K562 (cell line): ENCODE measurements around the gene SYMPK. TPM values are rescaled to one million over a fixed set of nuclear protein-coding genes. Genes with fewer than 3 reads are reported as not detected.

ENCODE experiments used
- RBM39 ChIP-seq: fragments of 200-400 bp; formaldehyde crosslinking; optimal IDR thresholded peaks from 2 replicates; pipeline ENCODE3; 2018; ENCODE audit warnings: low read depth, low read length
- TAF1 ChIP-seq: IDR thresholded peaks from 2 replicates; pipeline ENCODE4 v1.6.1; 2011; ENCODE audit warnings: mild to moderate bottlenecking, low read length, moderate library complexity; ENCODE audit not compliant: insufficient read depth, control insufficient read depth, severe bottlenecking; ENCODE audit errors: extremely low read depth
- ZNF197 ChIP-seq: fragments of 200-800 bp; sonication (Bioruptor generic); IDR thresholded peaks from 2 replicates; pipeline ENCODE4 v1.6.1; 2016; ENCODE audit warnings: low read depth, missing genetic modification characterization, missing compliant biosample characterization
- polyA plus RNA-seq, 8 experiments: library from polyadenylated mRNA; depleted of rRNA in 4 of 8; stranded (reverse) in 5 of 8; unstranded in 3 of 8; fragments of >200 nt; fragmentation: Nextera tagmentation in 2 of 8; fragmentation: Illumina TruSeq in 1 of 8; extraction: Ambion mirVana in 2 of 8; extraction: Trizol in 1 of 8; gene quantifications; 2 replicates each; pipeline versions ENCODE4 v1.2.1 to v1.2.3, GENCODE V29; 2011 to 2014; ENCODE audit warnings: inconsistent platforms in 1 of 8, missing spikeins in 1 of 8
- total RNA-seq, 7 experiments: library from RNA; depleted of rRNA in 6 of 7; stranded (reverse); fragments of >200 nt in 6 of 7; fragmentation: Illumina TruSeq in 2 of 7; extraction: Trizol in 2 of 7; gene quantifications; 2 replicates each; pipeline versions ENCODE4 v1.2.1 to v1.2.3, GENCODE V29; 2011 to 2021; ENCODE audit warnings: low replicate concordance in 1 of 7
- TF ChIP-seq, protein P1 (sequence below): sonication (generic); formaldehyde crosslinking; IDR thresholded peaks from 2 replicates; pipeline ENCODE4 v1.8.1; 2023; ENCODE audit warnings: mild to moderate bottlenecking, missing genetic modification reagents
- TF ChIP-seq, protein P2 (sequence below): sonication (generic); formaldehyde crosslinking; IDR thresholded peaks from 2 replicates; pipeline ENCODE4 v1.8.0; 2022; ENCODE audit warnings: mild to moderate bottlenecking, low read depth, missing genetic modification reagents
- TF ChIP-seq, protein P3 (sequence below): fragments of 450-650 bp; IDR thresholded peaks from 2 replicates; pipeline ENCODE4 v1.6.1; 2016; ENCODE audit warnings: borderline replicate concordance
- TF ChIP-seq, protein P4 (sequence below), 2 experiments: fragments of 450-650 bp in 1 of 2; sonication (generic) in 1 of 2; formaldehyde crosslinking; conservative IDR thresholded peaks; 2 replicates each; pipeline versions ENCODE4 v1.4.0 to v1.8.1; 2020 to 2022; ENCODE audit warnings: mild to moderate bottlenecking in 1 of 2, missing genetic modification reagents in 1 of 2
- TF ChIP-seq, protein P5 (sequence below): fragments of 450-650 bp; IDR thresholded peaks from 2 replicates; pipeline ENCODE4 v1.6.1; 2018; ENCODE audit not compliant: partially characterized antibody
- TF ChIP-seq, protein P6 (sequence below): fragments of 450-650 bp; formaldehyde crosslinking; IDR thresholded peaks from 2 replicates; pipeline ENCODE4 v1.4.0; 2020; ENCODE audit warnings: mild to moderate bottlenecking, moderate library complexity
- TF ChIP-seq, protein P7 (sequence below), 2 experiments: IDR thresholded peaks; 2 replicates each; pipeline ENCODE4 v1.6.1; 2011; ENCODE audit warnings: borderline replicate concordance in 1 of 2, control low read depth in 1 of 2, low read depth in 1 of 2, low read length in 1 of 2, mild to moderate bottlenecking in 1 of 2, mixed read lengths in 1 of 2, moderate library complexity in 1 of 2; ENCODE audit not compliant: insufficient read depth in 1 of 2, insufficient read length in 1 of 2, poor library complexity in 1 of 2, severe bottlenecking in 1 of 2; ENCODE audit errors: extremely low read depth in 1 of 2

SYMPK gene
- total and polyA plus RNA-seq, 9 of the 15 experiments (the other 6 are each of a cell fraction or from before 2014, with no cell fraction given), result 0.73 to 95.5 (median 58.4) TPM

DNA sequence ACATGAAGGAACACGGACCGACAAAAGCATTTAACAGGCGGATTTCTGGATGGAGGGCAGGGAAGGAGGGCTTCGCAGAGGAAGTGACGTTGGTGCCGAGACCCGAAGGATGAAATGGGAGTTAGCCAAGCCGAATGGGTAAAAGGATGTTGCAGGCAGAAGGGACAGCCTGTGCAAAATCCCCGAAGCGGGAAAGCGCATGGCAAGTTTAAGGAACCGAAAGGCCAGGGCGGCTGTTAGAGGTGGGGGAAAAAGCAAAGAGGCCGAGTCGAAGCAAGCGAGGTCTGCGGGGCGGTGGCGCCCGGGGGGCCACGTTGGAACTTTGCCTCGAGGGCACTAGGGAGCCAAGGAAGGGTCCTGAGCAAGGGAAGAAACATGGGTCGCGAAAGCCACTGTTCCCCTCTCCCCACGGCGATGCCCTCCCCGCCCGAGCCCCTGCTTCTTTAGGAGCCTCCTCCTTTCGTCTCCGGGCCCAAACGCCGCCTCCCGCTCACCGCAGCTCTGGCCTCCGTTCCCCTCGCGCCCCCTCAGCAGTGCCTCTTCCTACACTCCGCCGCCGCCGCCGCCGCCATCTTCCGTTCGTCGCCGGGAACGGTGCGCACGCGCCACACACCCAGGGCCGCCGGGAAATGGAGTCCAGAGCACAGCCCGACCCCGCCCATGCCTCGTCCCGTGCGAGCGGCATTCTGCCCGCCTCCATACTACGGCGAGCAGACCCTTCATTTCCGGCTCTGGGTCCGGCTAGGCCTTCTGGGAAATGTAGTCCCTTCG, at the start of gene SYMPK (continued):
- TF ChIP-seq, protein P1, sequence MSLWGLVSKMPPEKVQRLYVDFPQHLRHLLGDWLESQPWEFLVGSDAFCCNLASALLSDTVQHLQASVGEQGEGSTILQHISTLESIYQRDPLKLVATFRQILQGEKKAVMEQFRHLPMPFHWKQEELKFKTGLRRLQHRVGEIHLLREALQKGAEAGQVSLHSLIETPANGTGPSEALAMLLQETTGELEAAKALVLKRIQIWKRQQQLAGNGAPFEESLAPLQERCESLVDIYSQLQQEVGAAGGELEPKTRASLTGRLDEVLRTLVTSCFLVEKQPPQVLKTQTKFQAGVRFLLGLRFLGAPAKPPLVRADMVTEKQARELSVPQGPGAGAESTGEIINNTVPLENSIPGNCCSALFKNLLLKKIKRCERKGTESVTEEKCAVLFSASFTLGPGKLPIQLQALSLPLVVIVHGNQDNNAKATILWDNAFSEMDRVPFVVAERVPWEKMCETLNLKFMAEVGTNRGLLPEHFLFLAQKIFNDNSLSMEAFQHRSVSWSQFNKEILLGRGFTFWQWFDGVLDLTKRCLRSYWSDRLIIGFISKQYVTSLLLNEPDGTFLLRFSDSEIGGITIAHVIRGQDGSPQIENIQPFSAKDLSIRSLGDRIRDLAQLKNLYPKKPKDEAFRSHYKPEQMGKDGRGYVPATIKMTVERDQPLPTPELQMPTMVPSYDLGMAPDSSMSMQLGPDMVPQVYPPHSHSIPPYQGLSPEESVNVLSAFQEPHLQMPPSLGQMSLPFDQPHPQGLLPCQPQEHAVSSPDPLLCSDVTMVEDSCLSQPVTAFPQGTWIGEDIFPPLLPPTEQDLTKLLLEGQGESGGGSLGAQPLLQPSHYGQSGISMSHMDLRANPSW, result no peak
- TF ChIP-seq, protein P2, sequence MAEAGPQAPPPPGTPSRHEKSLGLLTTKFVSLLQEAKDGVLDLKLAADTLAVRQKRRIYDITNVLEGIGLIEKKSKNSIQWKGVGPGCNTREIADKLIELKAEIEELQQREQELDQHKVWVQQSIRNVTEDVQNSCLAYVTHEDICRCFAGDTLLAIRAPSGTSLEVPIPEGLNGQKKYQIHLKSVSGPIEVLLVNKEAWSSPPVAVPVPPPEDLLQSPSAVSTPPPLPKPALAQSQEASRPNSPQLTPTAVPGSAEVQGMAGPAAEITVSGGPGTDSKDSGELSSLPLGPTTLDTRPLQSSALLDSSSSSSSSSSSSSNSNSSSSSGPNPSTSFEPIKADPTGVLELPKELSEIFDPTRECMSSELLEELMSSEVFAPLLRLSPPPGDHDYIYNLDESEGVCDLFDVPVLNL (CRISPR knock-in tag), result no peak
- TF ChIP-seq, protein P3, sequence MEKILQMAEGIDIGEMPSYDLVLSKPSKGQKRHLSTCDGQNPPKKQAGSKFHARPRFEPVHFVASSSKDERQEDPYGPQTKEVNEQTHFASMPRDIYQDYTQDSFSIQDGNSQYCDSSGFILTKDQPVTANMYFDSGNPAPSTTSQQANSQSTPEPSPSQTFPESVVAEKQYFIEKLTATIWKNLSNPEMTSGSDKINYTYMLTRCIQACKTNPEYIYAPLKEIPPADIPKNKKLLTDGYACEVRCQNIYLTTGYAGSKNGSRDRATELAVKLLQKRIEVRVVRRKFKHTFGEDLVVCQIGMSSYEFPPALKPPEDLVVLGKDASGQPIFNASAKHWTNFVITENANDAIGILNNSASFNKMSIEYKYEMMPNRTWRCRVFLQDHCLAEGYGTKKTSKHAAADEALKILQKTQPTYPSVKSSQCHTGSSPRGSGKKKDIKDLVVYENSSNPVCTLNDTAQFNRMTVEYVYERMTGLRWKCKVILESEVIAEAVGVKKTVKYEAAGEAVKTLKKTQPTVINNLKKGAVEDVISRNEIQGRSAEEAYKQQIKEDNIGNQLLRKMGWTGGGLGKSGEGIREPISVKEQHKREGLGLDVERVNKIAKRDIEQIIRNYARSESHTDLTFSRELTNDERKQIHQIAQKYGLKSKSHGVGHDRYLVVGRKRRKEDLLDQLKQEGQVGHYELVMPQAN, result peak; percentile 84
- TF ChIP-seq ZNF197 (CRISPR knock-in tag), result 0 out of 2 replicates have a peak, but pooled peaks have one; percentile 89
- TF ChIP-seq, protein P4, sequence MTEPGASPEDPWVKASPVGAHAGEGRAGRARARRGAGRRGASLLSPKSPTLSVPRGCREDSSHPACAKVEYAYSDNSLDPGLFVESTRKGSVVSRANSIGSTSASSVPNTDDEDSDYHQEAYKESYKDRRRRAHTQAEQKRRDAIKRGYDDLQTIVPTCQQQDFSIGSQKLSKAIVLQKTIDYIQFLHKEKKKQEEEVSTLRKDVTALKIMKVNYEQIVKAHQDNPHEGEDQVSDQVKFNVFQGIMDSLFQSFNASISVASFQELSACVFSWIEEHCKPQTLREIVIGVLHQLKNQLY (CRISPR knock-in tag; conservative IDR thresholded peaks at IDR 0.05), result no peak
- TF ChIP-seq, protein P5, sequence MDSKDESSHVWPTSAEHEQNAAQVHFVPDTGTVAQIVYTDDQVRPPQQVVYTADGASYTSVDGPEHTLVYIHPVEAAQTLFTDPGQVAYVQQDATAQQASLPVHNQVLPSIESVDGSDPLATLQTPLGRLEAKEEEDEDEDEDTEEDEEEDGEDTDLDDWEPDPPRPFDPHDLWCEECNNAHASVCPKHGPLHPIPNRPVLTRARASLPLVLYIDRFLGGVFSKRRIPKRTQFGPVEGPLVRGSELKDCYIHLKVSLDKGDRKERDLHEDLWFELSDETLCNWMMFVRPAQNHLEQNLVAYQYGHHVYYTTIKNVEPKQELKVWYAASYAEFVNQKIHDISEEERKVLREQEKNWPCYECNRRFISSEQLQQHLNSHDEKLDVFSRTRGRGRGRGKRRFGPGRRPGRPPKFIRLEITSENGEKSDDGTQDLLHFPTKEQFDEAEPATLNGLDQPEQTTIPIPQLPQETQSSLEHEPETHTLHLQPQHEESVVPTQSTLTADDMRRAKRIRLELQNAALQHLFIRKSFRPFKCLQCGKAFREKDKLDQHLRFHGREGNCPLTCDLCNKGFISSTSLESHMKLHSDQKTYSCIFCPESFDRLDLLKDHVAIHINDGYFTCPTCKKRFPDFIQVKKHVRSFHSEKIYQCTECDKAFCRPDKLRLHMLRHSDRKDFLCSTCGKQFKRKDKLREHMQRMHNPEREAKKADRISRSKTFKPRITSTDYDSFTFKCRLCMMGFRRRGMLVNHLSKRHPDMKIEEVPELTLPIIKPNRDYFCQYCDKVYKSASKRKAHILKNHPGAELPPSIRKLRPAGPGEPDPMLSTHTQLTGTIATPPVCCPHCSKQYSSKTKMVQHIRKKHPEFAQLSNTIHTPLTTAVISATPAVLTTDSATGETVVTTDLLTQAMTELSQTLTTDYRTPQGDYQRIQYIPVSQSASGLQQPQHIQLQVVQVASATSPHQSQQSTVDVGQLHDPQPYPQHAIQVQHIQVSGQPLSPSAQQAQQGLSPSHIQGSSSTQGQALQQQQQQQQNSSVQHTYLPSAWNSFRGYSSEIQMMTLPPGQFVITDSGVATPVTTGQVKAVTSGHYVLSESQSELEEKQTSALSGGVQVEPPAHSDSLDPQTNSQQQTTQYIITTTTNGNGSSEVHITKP, result peak; percentile 34
- TF ChIP-seq TAF1, result peak; percentile 93
- TF ChIP-seq, protein P6, sequence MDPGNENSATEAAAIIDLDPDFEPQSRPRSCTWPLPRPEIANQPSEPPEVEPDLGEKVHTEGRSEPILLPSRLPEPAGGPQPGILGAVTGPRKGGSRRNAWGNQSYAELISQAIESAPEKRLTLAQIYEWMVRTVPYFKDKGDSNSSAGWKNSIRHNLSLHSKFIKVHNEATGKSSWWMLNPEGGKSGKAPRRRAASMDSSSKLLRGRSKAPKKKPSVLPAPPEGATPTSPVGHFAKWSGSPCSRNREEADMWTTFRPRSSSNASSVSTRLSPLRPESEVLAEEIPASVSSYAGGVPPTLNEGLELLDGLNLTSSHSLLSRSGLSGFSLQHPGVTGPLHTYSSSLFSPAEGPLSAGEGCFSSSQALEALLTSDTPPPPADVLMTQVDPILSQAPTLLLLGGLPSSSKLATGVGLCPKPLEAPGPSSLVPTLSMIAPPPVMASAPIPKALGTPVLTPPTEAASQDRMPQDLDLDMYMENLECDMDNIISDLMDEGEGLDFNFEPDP (CRISPR knock-in tag), result no peak
- TF ChIP-seq RBM39, result no peak
- TF ChIP-seq, protein P7, sequence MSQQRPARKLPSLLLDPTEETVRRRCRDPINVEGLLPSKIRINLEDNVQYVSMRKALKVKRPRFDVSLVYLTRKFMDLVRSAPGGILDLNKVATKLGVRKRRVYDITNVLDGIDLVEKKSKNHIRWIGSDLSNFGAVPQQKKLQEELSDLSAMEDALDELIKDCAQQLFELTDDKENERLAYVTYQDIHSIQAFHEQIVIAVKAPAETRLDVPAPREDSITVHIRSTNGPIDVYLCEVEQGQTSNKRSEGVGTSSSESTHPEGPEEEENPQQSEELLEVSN (IDR thresholded peaks at IDR 0.05; ENCODE audit: borderline replicate concordance in 1 of 2, extremely low read depth in 1 of 2, insufficient read depth in 1 of 2, insufficient read length in 1 of 2, low read depth in 1 of 2, low read length in 1 of 2, poor library complexity in 1 of 2, severe bottlenecking in 1 of 2), result no peak
